ENCODE results near the gene HMG20B. TPM values are rescaled to one million over a fixed set of nuclear protein-coding genes. Genes with fewer than 3 reads are reported as not detected.

HMG20B gene
- total and polyA plus RNA-seq, 2 of the 8 experiments (the other 6 are each of a cell fraction or from before 2014, with no cell fraction given), result 42.9 to 74.2 TPM

- Histone ChIP-seq H3K9ac (replicated peaks in 1 of 4; ENCODE audit: extremely low read depth in 1 of 4, low read depth in 3 of 4, low read length in 3 of 4) (no peak overlapping the region), H3K14ac (ENCODE audit: insufficient read length) (no peak overlapping the region), H2AK5ac (ENCODE audit: low read depth, low read length) (no peak overlapping the region), H3K79me2 (ENCODE audit: control insufficient read depth in 1 of 2, insufficient read depth in 2 of 2, low read length in 2 of 2) (peaks cover 0 to 7% of the 10 kb centered on the region in 2 experiments; a peak in 1 of 4 replicates), H3K23me2 (ENCODE audit: low read depth, low read length) (peaks cover 2% of the 10 kb centered on the region), H4K8ac (ENCODE audit: extremely low read depth, insufficient read depth, low read length) (no peak overlapping the region), H2BK20ac (ENCODE audit: low read length) (no peak overlapping the region), H3K4me2 (ENCODE audit: insufficient read depth in 1 of 2, low read depth in 2 of 2, low read length in 2 of 2) (no peak overlapping the region), H3K27me3 (replicated peaks in 1 of 4; ENCODE audit: control insufficient read depth in 3 of 4, extremely low read depth in 1 of 4, insufficient read depth in 3 of 4, low read length in 3 of 4) (peaks cover 0 to 7% (median 6%) of the 10 kb centered on the region in 4 experiments; a peak in 4 of 7 replicates), H3K56ac (replicated peaks; ENCODE audit: insufficient read length, low read depth, low read length) (no peak overlapping the region), H3K79me1 (ENCODE audit: low read depth, low read length) (peaks cover 7% of the 10 kb centered on the region), H3K4me1 (replicated peaks in 1 of 4; ENCODE audit: control insufficient read depth in 3 of 4, insufficient read depth in 4 of 4, low read length in 3 of 4) (peaks cover 0 to 8% (median 5%) of the 10 kb centered on the region in 4 experiments; a peak in 4 of 7 replicates), H2BK5ac (ENCODE audit: low read depth, low read length) (no peak overlapping the region), H2BK120ac (replicated peaks; ENCODE audit: low read depth, low read length) (no peak overlapping the region), H4K20me1 (replicated peaks in 1 of 2; ENCODE audit: control insufficient read depth in 1 of 2, insufficient read depth in 2 of 2, low read length in 2 of 2) (peaks cover 13 to 31% of the 10 kb centered on the region in 2 experiments), H3K36me3 (ENCODE audit: control insufficient read depth in 2 of 4, insufficient read depth in 4 of 4, low read length in 3 of 4) (peaks cover 0 to 5% (median 1%) of the 10 kb centered on the region in 4 experiments; a peak in 1 of 8 replicates), H2BK12ac (ENCODE audit: low read depth, low read length) (no peak overlapping the region), H2AFZ (ENCODE audit: low read length) (no peak overlapping the region), H2BK15ac (ENCODE audit: low read length) (no peak overlapping the region), H3K4ac (replicated peaks; ENCODE audit: insufficient read length, low read depth, low read length) (no peak overlapping the region), H3K27ac (ENCODE audit: low read depth, low read length) (no peak overlapping the region), H4K5ac (ENCODE audit: insufficient read length, low read depth, low read length) (no peak overlapping the region), H3K23ac (ENCODE audit: insufficient read length) (no peak overlapping the region), H4K91ac (replicated peaks; ENCODE audit: insufficient read length, low read length) (no peak overlapping the region), H3K18ac (ENCODE audit: extremely low read depth, low read length) (no peak overlapping the region), H3K9me3 (ENCODE audit: insufficient read depth in 2 of 2, low read depth in 1 of 2, low read length in 1 of 2) (no peaks in the 10 kb centered on the region), H3K4me3 (ENCODE audit: extremely low read depth in 1 of 4, insufficient read depth in 2 of 4, low read depth in 3 of 4, low read length in 4 of 4) (no peak overlapping the region)
- CTCF ChIA-PET (ENCODE audit: partially characterized antibody), result interaction anchor here (0.8 to 2.5 kb wide), 5 partner anchors 13 to 190 kb away, joined by 3 to 7 read pairs (median 4); no protein-coding TSS in a partner anchor
- TF ChIP-seq CTBP2 (IDR thresholded peaks at IDR 0.05; ENCODE audit: borderline replicate concordance, insufficient read depth, insufficient read length, low read length) (no peak), MAX (IDR thresholded peaks at IDR 0.05) (no peak)
- POLR2A ChIA-PET (ENCODE audit: partially characterized antibody), result no interaction called here
- DNase-seq (ENCODE audit: low read depth in 1 of 2, low spot score in 2 of 2) (no peak), FAIRE-seq (no peak)
- WGBS, 2 experiments (ENCODE audit: extremely low coverage in 1 of 2, insufficient coverage in 1 of 2, insufficient read length in 1 of 2, insufficient replicate concordance in 2 of 2, low coverage in 1 of 2, low lambda C conversion rate in 2 of 2, missing lambda C conversion rate in 1 of 2), result 90% methylated on average over 9 of the region's 9 CpGs; no CpG with 5 or more reads in 1 of the 2 experiments
Observed at GRCh38 chr19:3551792-3552095, 21.0 kb upstream of the HMG20B start.
